GM19372 (cell line): ENCODE results near the gene CTSZ.
"Not testable (repeated sequence)": the region's sequence is repeated elsewhere in the genome, so short reads cannot be mapped to it uniquely, and the experiment has no call there.

Experiments used
- ATAC-seq: cut with Tn5 transposase; IDR thresholded peaks from one replicate; pipeline ENCODE4 v1.9.1; 2021; ENCODE audit warnings: mild to moderate bottlenecking, low read depth, moderate library complexity; ENCODE audit not compliant: unreplicated experiment

CTSZ gene

GRCh38 chr20:58983115-58983468 lies 24.0 kb downstream of the CTSZ start:
- not testable (repeated sequence) for ATAC-seq

GRCh38 chr20:58982406-58983114 lies 24.5 kb downstream of the CTSZ start:
- ATAC-seq = no peak

GRCh38 chr20:58981628-58982364 lies 25.3 kb downstream of the CTSZ start:
- peak; percentile 13 for ATAC-seq

- peak; percentile 81 for ATAC-seq
These were observed 26.1 kb downstream of the CTSZ start, which contains the start of gene NELFCD for GRCh38 chr20:58980711-58981627. Gene NELFCD, plus strand, starts transcription at chr20:58981256. Its CDS starts 54 bp downstream, at chr20:58981310.

- no peak for ATAC-seq
These were observed 28.5 kb downstream of the CTSZ start for GRCh38 chr20:58978351-58979190.

GRCh38 chr20:58976061-58976730 lies 30.9 kb downstream of the CTSZ start:
- ATAC-seq = no peak

- ATAC-seq = no peak
These were observed 31.7 kb downstream of the CTSZ start for GRCh38 chr20:58975353-58975752.

- ATAC-seq = no peak
These were observed 33.2 kb downstream of the CTSZ start for GRCh38 chr20:58973866-58974265.

- ATAC-seq = no peak
These were observed 33.9 kb downstream of the CTSZ start for GRCh38 chr20:58973179-58973578.

GRCh38 chr20:58971429-58971828 lies 35.6 kb downstream of the CTSZ start:
- no peak for ATAC-seq

- no peak for ATAC-seq
These were observed 36.9 kb downstream of the CTSZ start for GRCh38 chr20:58970146-58970545.

- ATAC-seq = no peak
These were observed 37.6 kb downstream of the CTSZ start for GRCh38 chr20:58969439-58969838.

- no peak for ATAC-seq
These were observed 39.2 kb downstream of the CTSZ start for GRCh38 chr20:58967652-58968429.

- no peak for ATAC-seq
These were observed 41.6 kb downstream of the CTSZ start for GRCh38 chr20:58965270-58966064.

- not testable (repeated sequence) for ATAC-seq
These were observed 43.1 kb downstream of the CTSZ start for GRCh38 chr20:58963922-58964321.

- ATAC-seq = no peak
These were observed 43.9 kb downstream of the CTSZ start for GRCh38 chr20:58963060-58963584.

- ATAC-seq = no peak
These were observed 47.4 kb downstream of the CTSZ start for GRCh38 chr20:58959652-58960051.

GRCh38 chr20:58956078-58956477 lies 51.0 kb downstream of the CTSZ start:
- ATAC-seq = no peak
